PC-9 (cell line): ENCODE measurements around the gene DNAJB12. TPM values are rescaled to one million over a fixed set of nuclear protein-coding genes. Genes with fewer than 3 reads are reported as not detected.
A peak's percentile ranks its signal among the peaks of the same experiment; 100 is the strongest.

Experiments
- BruUV-seq: library from RNA; stranded (reverse); fragments of 400-500 nt; replicated peaks from 2 replicates; lab custom pipeline; 2021; lab: Mats Ljungman, UMichigan
- CTCF ChIA-PET: fragments of 300-600 bp; sonication (Branson Sonifier 250); formaldehyde crosslinking; loops from one replicate; lab custom pipeline; 2022; ENCODE audit warnings: antibody characterized with exemption; lab: Charles Lee
- POLR2A ChIA-PET: fragments of 300-600 bp; sonication (Branson Sonifier 250); formaldehyde crosslinking; loops from one replicate; lab custom pipeline; 2022; ENCODE audit warnings: antibody characterized with exemption; ENCODE audit not compliant: unreplicated experiment; lab: Charles Lee
- DNase-seq, 2 experiments: peaks; one replicate each; pipeline versions ENCODE4 v3.0.0 to v3.0.0-alpha.2; 2015 to 2022; ENCODE audit warnings: mixed read lengths in 1 of 2
- H2AFZ ChIP-seq: fragments of 200-600 bp; sonication (generic); 2 replicates; pipeline ENCODE4 v1.8.1; 2017; ENCODE audit warnings: antibody characterized with exemption
- H3F3A ChIP-seq: fragments of 200-600 bp; sonication (generic); 2 replicates; pipeline ENCODE4 v1.8.1; 2017; ENCODE audit warnings: antibody characterized with exemption, mild to moderate bottlenecking, low read depth; ENCODE audit not compliant: insufficient read depth
- H3K27ac ChIP-seq: fragments of 200-600 bp; sonication (generic); 2 replicates; pipeline ENCODE4 v1.6.1; 2016; ENCODE audit warnings: mixed run types
- H3K27me3 ChIP-seq: fragments of 200-600 bp; sonication (generic); 2 replicates; pipeline ENCODE4 v1.6.1; 2016; ENCODE audit warnings: low read depth, mixed run types; ENCODE audit not compliant: insufficient read depth
- H3K36me3 ChIP-seq: fragments of 200-600 bp; sonication (generic); 2 replicates; pipeline ENCODE4 v1.6.1; 2016; ENCODE audit warnings: low read depth, mixed run types
- H3K4me1 ChIP-seq: fragments of 200-600 bp; sonication (generic); replicated peaks from 2 replicates; pipeline ENCODE4 v1.6.1; 2016; ENCODE audit warnings: mixed run types; ENCODE audit not compliant: insufficient read depth
- H3K4me2 ChIP-seq: fragments of 200-600 bp; sonication (generic); 2 replicates; pipeline ENCODE4 v1.6.1; 2017; ENCODE audit warnings: mixed run types
- H3K4me3 ChIP-seq: fragments of 200-600 bp; sonication (generic); 2 replicates; pipeline ENCODE4 v1.6.1; 2016; ENCODE audit warnings: mixed run types
- H3K79me2 ChIP-seq: fragments of 200-600 bp; sonication (generic); 2 replicates; pipeline ENCODE4 v1.6.1; 2017; ENCODE audit warnings: low read depth, mixed run types
- H3K9me2 ChIP-seq: fragments of 200-600 bp; sonication (generic); 2 replicates; pipeline ENCODE4 v1.8.1; 2017; ENCODE audit warnings: mild to moderate bottlenecking; ENCODE audit not compliant: insufficient read depth
- H3K9me3 ChIP-seq: fragments of 200-600 bp; sonication (generic); 2 replicates; pipeline ENCODE4 v1.8.1; 2016; ENCODE audit warnings: low read depth; ENCODE audit not compliant: insufficient read depth
- H4K20me1 ChIP-seq: fragments of 200-600 bp; sonication (generic); 2 replicates; pipeline ENCODE4 v1.8.1; 2017; ENCODE audit not compliant: insufficient read depth
- EZH2 ChIP-seq: fragments of 200-600 bp; sonication (generic); IDR thresholded peaks from 2 replicates; pipeline ENCODE4 v1.8.0; 2017; ENCODE audit warnings: antibody characterized with exemption, low read depth
- intact Hi-C: fragments of 100-400 bp; cut with micrococcal nuclease; formaldehyde crosslinking; loops from one replicate; pipeline ENCODE4 v1.10.0; 2022; ENCODE audit not compliant: unreplicated experiment
- total RNA-seq: library from RNA; stranded (reverse); gene quantifications from 2 replicates; pipeline ENCODE4 v1.2.3, GENCODE V29; 2021
- TF ChIP-seq, protein P1 (sequence below): fragments of 200-600 bp; sonication (generic); conservative IDR thresholded peaks from 2 replicates; pipeline ENCODE4 v1.6.1; 2017; ENCODE audit warnings: mixed run types, antibody characterized with exemption, mild to moderate bottlenecking, moderate library complexity

The DNAJB12 gene
- total RNA-seq, 1 experiment from 2014 or later, result 46.9 TPM

DNA sequence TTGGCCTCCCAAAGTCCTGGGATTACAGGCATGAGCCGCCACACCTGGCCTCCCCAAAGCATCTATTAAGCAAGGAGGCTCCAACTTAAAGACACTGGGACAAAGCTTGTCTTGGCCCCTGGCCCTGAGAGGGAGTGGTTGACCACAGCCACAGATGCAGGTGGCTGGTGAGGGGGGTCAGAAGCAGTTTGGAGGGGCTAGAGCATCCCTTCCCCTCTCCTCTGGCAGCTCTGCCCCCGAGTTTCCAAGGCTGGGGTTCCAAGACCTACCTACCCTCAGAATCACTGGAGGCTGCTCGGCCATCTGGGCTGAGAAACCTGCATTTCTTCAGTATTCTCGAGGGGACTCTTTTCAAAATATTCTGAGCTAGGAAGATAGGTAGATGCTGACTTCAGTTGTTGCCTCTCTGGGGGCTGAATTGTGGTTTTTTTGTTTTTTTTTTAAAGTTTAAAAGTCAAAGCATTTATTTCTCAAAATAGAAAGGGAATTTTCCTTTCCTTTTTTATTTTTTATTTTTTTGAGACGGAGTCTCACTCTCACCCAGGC lies 48.4 kb downstream of the DNAJB12 start:
- H2AFZ ChIP-seq, result no peak overlapping the region
- H3K9me3 ChIP-seq, result no peaks in the 10 kb centered on the region
- no peaks in the 10 kb centered on the region for H3K79me2 ChIP-seq
- H3K4me2 ChIP-seq, result no peak overlapping the region
- H3K36me3 ChIP-seq, result no peaks in the 10 kb centered on the region
- peaks cover 42% of the 10 kb centered on the region for H3F3A ChIP-seq
- no peaks in the 10 kb centered on the region for H4K20me1 ChIP-seq
- TF ChIP-seq, protein P1, sequence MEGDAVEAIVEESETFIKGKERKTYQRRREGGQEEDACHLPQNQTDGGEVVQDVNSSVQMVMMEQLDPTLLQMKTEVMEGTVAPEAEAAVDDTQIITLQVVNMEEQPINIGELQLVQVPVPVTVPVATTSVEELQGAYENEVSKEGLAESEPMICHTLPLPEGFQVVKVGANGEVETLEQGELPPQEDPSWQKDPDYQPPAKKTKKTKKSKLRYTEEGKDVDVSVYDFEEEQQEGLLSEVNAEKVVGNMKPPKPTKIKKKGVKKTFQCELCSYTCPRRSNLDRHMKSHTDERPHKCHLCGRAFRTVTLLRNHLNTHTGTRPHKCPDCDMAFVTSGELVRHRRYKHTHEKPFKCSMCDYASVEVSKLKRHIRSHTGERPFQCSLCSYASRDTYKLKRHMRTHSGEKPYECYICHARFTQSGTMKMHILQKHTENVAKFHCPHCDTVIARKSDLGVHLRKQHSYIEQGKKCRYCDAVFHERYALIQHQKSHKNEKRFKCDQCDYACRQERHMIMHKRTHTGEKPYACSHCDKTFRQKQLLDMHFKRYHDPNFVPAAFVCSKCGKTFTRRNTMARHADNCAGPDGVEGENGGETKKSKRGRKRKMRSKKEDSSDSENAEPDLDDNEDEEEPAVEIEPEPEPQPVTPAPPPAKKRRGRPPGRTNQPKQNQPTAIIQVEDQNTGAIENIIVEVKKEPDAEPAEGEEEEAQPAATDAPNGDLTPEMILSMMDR, result no peak
- TF ChIP-seq EZH2, result no peak
- POLR2A ChIA-PET, result no interaction called here
- H3K9me2 ChIP-seq, result no peaks in the 10 kb centered on the region
- no TSS peak for BruUV-seq
- CTCF ChIA-PET, result no interaction called here
- DNase-seq, result no peak
- H3K4me1 ChIP-seq, result peaks cover 40% of the 10 kb centered on the region
- H3K27me3 ChIP-seq, result no peaks in the 10 kb centered on the region
- intact Hi-C loops, result no loop called here
- no peak overlapping the region; the same call in 1 of the 2 replicates for H3K27ac ChIP-seq
- H3K4me3 ChIP-seq, result no peak overlapping the region

DNA sequence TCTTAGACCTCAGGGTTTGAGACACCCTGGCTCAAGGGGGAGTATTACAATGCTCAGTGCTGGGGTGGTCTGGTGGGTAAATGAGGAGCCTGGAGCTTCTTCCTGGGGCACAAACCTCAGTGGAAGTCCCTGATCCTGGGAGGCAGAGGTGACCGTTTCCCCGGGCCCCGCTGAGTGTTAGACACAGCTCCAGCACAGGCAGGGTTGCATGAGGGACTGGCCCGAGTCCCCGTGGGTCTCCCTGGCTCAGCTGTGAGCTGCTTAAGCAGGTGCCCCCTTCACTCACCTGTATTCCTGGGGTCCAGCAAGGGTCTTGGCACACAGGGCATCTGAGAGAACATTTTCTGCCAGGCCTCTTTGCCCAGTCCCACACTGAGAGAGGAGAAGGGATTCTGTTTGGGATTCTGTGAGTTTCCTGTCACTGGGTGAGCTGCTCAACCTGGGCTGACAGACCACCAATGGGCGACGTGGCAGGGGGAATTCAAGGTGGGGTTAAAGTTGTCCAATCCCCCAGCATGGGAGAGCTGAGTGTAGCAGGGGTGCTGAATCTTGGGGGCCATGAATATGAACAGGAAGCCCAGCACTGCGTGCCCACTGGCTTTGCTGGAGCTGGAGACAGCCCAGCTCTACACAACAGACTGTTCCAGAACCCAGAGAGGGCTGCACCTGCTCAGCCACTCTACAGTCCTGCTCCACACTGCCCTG lies 51.1 kb downstream of the DNAJB12 start:
- H3K4me3 ChIP-seq, result no peak overlapping the region
- no TSS peak for BruUV-seq
- H2AFZ ChIP-seq, result no peak overlapping the region
- TF ChIP-seq, protein P1, result no peak
- no peak for TF ChIP-seq EZH2
- H3K79me2 ChIP-seq, result no peaks in the 10 kb centered on the region
- intact Hi-C loops, result no loop called here
- H3F3A ChIP-seq, result peaks cover 25% of the 10 kb centered on the region; the same call in 1 of the 2 replicates
- peaks cover 18% of the 10 kb centered on the region for H3K4me1 ChIP-seq
- ChIA-PET CTCF (no interaction called here), POLR2A (no interaction called here)
- H4K20me1 ChIP-seq, result no peaks in the 10 kb centered on the region
- no peaks in the 10 kb centered on the region for H3K36me3 ChIP-seq
- H3K27me3 ChIP-seq, result no peaks in the 10 kb centered on the region
- DNase-seq, result no peak
- no peak overlapping the region for H3K4me2 ChIP-seq
- H3K9me2 ChIP-seq, result no peaks in the 10 kb centered on the region
- no peak overlapping the region for H3K27ac ChIP-seq
- H3K9me3 ChIP-seq, result no peaks in the 10 kb centered on the region

DNA sequence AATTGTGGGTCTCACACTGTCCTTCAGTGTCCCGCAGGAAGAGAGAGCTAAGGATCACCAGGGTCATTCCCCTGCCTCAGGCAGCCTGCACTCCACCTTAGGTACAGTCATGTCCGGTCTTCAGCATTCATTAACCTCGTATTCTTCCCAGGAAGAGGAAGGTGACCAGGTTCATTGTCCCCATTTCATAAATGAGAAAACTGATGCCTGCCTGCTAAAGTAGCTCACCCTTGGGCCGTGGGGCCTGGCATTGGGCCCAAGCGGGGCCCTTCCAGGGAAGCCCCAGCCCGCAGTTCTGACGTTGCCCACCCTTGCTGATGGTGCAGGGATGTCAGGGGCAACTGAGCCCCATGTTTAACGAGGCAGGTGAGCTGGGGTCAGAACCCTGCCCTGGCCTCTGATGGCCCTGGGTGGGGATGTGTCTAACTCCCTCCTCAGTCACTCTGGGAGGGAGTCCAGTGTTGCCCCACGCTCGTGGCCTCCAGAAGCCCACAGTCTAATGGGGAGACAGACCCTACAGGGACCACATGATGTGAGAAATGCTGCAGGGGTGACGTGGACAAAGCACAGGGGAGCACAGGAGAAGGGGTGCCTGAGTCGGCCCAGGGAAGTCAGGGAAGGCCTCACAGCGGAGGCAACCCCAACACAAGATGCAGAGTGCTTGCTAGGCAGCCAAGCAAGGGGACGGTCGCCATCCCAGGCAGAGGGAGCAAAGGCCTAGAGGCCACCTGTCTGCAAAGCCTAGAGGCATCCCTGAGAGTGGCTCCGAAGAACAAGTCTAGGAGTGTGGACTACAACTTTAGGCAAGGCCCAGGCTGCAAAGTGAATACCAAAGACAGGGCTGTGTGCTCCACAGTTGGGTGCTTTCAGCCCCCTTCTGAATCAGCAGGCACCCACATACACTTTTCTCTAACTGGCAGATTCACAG lies 55.9 kb downstream of the DNAJB12 start:
- Histone ChIP-seq H3K4me2 (peak overlapping the region; percentile 91), H3K27me3 (no peaks in the 10 kb centered on the region), H3K4me1 (peaks cover 36% of the 10 kb centered on the region), H2AFZ (no peak overlapping the region), H3K9me2 (no peaks in the 10 kb centered on the region), H3K4me3 (no peak overlapping the region), H3K27ac (peak overlapping the region; percentile 89), H3K79me2 (peaks cover 12% of the 10 kb centered on the region; the same call in 1 of the 2 replicates), H4K20me1 (no peaks in the 10 kb centered on the region), H3K9me3 (no peaks in the 10 kb centered on the region), H3K36me3 (no peaks in the 10 kb centered on the region), H3F3A (peaks cover 48% of the 10 kb centered on the region)
- POLR2A ChIA-PET, result no interaction called here
- intact Hi-C loops, result loop anchor here (1.0 kb wide), 1 partner anchor 11 kb away; no protein-coding TSS in a partner anchor
- TF ChIP-seq EZH2, result no peak
- TF ChIP-seq, protein P1, result no peak
- DNase-seq, result no peak
- BruUV-seq, result no TSS peak
- CTCF ChIA-PET, result interaction anchor here (0.7 kb wide), 1 partner anchor 438 kb away, joined by 7 read pairs; no protein-coding TSS in a partner anchor
